OCI-LY1 (cell line): ENCODE results near the gene TAF4.

ENCODE experiments used
- CTCF ChIP-seq: fragments of 200-600 bp; sonication (generic), shearing (Covaris generic); IDR thresholded peaks from 2 replicates; pipeline ENCODE4 v1.5.1; 2017; ENCODE audit warnings: mild to moderate bottlenecking, antibody characterized with exemption, low read length, moderate library complexity, mixed read lengths
- EZH2 ChIP-seq: fragments of 200-600 bp; sonication (generic), shearing (Covaris generic); IDR thresholded peaks from 2 replicates; pipeline ENCODE4 v1.8.0; 2017; ENCODE audit warnings: borderline replicate concordance, mixed run types, mild to moderate bottlenecking, antibody characterized with exemption, low read length, moderate library complexity, mixed read lengths

DNA sequence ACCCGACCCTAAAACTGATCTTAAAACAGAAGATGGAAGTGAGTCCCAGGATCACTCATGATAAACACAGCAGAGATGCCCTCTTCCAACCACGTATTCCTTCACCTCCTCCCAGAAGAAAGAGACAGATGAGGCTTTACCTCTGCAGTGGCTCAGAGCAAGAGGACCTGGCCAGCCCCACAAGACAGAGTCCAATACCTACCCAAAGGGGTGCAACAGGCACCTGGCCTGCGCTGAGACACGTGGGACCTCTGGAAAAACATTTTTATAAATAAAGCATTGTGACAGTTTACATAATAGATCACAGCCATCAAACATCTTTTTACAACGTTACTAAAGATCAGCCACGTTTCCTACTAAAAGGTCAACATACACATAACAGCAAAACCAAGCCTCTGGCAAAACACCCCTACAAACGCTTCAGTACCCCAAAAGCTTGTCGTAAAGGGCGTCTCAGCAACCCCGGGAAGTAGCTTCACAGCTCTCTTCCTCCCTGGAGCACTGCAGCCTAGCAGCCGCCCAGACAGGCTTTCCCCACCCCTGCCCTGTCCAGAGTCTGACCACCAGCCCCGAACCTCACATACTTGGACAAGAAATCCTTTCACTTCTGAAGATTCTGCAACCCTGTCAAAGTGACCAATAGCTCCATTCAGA, 2.9 kb downstream of the TAF4 start:
- no peak for TF ChIP-seq EZH2
- no peak for TF ChIP-seq CTCF
